Measurements from ENCODE around the gene MT1HL1.

The MT1HL1 gene

GRCh38 chr1:237004116-237004515 is at the start of gene MT1HL1:
TSS of gene MT1HL1 (minus strand) at chr1:237004441. CDS start at chr1:237004372, 69 bp downstream.
- DNase-seq = no peak

GRCh38 chr1:237050915-237051314 is 46.7 kb upstream of the MT1HL1 start:
- DNase-seq = no peak

- DNase-seq = no peak
Observed at GRCh38 chr1:237050185-237050584, 45.9 kb upstream of the MT1HL1 start.

- no peak for DNase-seq
Observed at GRCh38 chr1:237048803-237049202, 44.6 kb upstream of the MT1HL1 start.

- DNase-seq = no peak
Observed at GRCh38 chr1:237045278-237046016, 41.2 kb upstream of the MT1HL1 start.

- no peak for DNase-seq
Observed at GRCh38 chr1:237043846-237044636, 39.8 kb upstream of the MT1HL1 start.

GRCh38 chr1:237042892-237043576 is 38.8 kb upstream of the MT1HL1 start:
- no peak for DNase-seq

- DNase-seq = no peak
Observed at GRCh38 chr1:237042526-237042891, 38.3 kb upstream of the MT1HL1 start.

GRCh38 chr1:237041795-237042525 is 37.7 kb upstream of the MT1HL1 start, which contains the start of gene RYR2:
TSS of gene RYR2 (plus strand) at chr1:237042184. CDS start at chr1:237042522, 338 bp downstream.
- no peak for DNase-seq

- no peak for DNase-seq
Observed at GRCh38 chr1:237041461-237041794, 37.2 kb upstream of the MT1HL1 start.

- DNase-seq = no peak
Observed at GRCh38 chr1:237040823-237041222, 36.6 kb upstream of the MT1HL1 start.

- DNase-seq = no peak
Observed at GRCh38 chr1:237038211-237038610, 34.0 kb upstream of the MT1HL1 start.

GRCh38 chr1:237035759-237036158 is 31.5 kb upstream of the MT1HL1 start:
- no peak for DNase-seq

- no peak for DNase-seq
Observed at GRCh38 chr1:237033804-237034203, 29.6 kb upstream of the MT1HL1 start.

- no peak for DNase-seq
Observed at GRCh38 chr1:237033061-237033460, 28.8 kb upstream of the MT1HL1 start.

GRCh38 chr1:237032029-237032428 is 27.8 kb upstream of the MT1HL1 start:
- no peak for DNase-seq

GRCh38 chr1:237031480-237031879 is 27.2 kb upstream of the MT1HL1 start:
- DNase-seq = no peak

- DNase-seq = no peak
Observed at GRCh38 chr1:237029850-237030535, 25.8 kb upstream of the MT1HL1 start.

- DNase-seq = no peak
Observed at GRCh38 chr1:237029240-237029639, 25.0 kb upstream of the MT1HL1 start.

- no peak for DNase-seq
Observed at GRCh38 chr1:237025358-237026074, 21.3 kb upstream of the MT1HL1 start.

- DNase-seq = no peak
Observed at GRCh38 chr1:237018896-237019295, 14.7 kb upstream of the MT1HL1 start.

GRCh38 chr1:237016626-237017025 is 12.4 kb upstream of the MT1HL1 start:
- DNase-seq = no peak

Data from CD4-positive, alpha-beta T cell treated with Interleukin-4 for 4 hours (primary cell).